GM21576 (cell line): ENCODE data around the gene TASP1.
"Not testable (repeated sequence)": the region's sequence is repeated elsewhere in the genome, so short reads cannot be mapped to it uniquely, and the experiment has no call there.

Source experiments
- ATAC-seq: cut with Tn5 transposase; IDR thresholded peaks from one replicate; pipeline ENCODE4 v1.9.1; 2021; ENCODE audit warnings: mild to moderate bottlenecking, moderate library complexity; ENCODE audit not compliant: unreplicated experiment

The TASP1 gene

DNA sequence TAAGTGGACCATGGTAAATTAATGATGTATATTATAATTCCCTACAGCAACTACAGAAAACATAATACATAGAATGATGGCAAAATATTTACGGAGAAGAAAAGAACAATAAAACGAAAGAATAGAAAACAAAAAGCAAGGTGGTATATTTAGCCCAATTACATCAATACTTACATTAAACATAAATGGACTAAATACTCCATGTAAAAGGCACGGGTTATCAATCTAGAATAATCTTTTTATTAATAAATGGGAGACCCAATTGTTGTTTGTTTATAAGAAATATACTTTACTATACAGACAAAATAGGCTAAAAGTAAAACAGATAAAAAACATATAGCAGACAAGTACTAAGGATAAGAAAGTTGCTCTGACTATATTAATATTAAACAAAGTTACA is 137.2 kb downstream of the TASP1 start:
- ATAC-seq = no peak

DNA sequence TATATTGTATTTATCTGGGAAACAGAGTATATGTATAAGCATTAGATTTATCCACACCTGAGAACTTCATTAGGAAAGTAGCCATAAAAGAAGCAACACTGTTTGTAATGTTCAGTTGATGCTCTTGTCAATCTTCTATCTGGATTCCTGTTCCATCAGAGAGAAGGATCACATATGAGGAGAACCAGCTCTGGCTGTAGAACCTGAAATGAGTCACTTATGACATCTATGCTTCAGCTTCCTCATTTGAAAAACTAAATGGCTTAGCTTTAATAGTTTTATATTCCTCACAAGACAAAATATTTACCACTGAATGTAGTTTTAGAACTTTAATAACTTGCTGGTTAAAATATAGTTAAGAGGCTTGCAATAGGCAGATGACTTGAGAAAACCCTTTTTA is 144.7 kb downstream of the TASP1 start:
- ATAC-seq = no peak

DNA sequence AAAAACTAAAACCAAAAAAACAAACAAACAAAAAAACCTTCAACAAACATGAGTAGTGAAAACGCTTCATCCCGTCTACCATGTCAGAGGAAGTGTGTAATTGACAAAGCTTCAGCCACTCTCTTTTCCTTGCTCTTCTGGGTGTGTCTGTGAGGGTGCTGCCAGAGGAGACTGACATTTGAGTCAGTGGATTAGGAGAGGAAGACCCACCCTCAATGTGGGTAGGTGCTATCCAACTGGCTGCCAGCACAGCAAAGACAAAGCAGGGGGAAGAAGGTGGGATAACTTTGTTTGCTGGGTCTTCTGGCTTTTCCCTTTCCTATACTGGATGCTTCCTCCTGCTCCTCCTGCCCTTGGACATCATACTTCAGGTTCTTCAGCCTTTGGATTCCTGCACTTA is 145.6 kb downstream of the TASP1 start:
- no peak for ATAC-seq

DNA sequence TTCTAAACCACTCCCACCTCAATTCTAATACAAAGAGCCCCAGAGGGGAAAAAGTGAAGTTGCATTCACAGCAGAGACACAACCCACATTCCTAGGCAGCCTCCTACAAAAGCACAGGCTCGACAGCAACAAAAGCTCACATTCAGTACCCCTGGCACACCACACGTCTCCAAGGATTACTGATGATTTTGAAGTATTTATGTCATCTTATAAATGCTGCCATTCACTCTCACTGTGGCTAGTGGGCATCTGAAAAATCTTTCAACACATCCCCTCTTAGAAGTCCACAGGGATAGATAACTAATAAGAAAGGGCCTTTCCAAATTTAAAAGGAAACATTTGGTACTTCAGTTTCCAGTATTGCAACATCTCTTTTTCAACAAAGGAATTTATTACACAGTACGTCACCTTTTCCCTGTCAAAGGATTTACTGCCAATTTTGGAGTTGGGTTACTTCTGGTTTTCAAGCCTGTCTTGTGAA is 146.7 kb downstream of the TASP1 start:
- no peak for ATAC-seq

DNA sequence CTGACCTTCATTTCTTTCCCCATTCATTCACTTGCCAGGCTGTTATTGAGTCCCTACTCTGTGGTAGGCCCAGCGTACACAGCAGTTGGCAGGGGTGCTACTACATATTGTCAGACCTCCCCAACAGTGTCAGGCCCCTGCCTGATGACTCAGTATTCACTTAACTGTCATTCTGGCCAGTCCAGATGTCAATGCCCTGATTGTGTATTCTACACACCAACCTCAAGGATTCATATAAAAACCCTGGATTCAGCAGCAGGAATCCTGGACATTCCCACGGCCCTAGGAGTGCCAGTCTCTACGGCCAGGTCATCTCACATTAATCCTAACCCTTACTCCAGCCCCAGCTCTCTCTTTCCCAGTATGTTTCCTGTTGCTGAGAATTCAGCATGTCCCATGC is 151.5 kb downstream of the TASP1 start:
- ATAC-seq = no peak

DNA sequence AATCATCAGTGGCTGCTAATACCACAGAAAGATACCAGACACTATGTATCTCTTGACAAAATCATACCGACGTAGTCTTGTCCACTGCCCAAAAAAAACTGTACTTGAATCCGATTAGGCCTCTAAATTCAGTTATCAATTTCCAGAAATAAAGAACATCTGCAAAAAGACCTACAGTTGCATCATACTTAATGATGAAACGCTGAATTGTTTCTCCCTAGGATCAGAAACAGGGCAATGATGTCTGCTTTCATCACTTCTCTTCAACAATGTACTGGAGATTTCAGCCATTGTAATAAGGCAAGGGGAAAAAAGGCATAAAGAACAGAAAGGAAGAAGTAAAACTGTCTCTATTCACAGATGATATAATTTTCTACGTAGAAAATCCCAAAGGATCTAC is 152.0 kb downstream of the TASP1 start:
- ATAC-seq = no peak

DNA sequence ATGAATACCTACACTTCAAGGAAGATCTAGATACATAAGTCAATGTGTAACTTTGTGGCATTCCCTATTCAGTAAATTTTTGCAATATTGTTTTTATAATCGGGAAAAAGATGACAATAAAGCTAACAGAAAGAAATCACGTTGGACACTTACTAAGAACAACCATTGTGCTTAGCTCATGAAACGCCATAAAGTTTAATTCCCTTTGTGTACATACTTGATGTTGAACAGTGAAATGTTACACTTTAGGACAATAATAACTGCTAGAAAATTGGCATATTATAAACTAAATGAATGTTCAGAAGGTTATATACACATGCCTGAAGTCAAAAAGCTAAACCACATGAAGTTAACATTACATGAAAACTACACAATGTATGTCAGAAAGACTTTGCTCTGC is 153.2 kb downstream of the TASP1 start:
- no peak for ATAC-seq

DNA sequence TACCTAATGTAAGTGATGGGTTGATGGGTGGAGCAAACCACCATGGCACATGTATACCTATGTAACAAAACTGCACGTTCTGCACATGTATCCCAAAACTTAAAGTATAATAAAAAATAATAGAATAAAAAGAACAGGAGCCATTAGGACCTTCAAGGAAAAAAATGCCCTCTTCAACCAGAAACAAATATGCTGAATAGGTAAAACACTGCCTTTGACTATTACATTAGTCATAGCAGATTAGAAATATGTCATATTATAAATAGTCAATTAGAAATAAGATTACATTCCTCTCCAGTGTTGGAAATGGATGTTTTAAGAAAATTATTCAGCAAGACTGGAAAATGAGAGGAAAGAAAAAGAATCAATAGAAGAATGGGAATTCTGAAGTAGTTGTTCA is 153.7 kb downstream of the TASP1 start:
- not testable (repeated sequence) for ATAC-seq

DNA sequence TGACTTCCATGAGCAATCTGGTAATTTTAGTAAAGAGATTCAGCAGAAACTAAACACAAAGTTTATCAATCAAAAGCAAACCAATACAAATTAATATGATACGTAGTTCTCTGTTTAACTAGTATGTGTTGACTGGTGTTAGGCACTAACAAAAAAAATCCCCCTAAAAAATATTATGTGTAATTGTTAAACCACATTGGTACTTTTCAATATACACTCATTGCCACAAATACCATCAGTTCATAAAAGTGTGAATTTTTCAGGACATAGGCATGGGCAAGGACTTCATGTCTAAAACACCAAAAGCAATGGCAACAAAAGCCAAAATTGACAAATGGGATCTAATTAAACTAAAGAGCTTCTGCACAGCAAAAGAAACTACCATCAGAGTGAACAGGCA is 155.3 kb downstream of the TASP1 start:
- ATAC-seq = not testable (repeated sequence)

DNA sequence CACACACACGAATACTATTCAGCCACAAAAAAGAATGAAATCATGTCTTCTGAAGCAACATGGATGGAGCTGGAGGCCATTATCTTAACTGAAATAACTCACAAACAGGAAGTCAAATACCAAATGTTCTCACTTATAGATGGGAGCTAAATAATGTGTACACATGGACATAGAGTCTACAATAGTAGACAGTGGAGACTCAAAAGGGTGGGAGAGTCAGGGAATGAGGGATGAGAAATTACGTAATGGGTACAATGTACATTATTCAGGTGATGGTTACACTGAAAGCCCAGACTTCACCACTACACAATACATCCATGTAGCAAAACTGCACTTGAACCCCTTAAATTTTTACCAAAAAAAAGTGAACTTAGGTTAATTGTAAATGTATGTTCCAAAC is 160.4 kb downstream of the TASP1 start:
- ATAC-seq = no peak

DNA sequence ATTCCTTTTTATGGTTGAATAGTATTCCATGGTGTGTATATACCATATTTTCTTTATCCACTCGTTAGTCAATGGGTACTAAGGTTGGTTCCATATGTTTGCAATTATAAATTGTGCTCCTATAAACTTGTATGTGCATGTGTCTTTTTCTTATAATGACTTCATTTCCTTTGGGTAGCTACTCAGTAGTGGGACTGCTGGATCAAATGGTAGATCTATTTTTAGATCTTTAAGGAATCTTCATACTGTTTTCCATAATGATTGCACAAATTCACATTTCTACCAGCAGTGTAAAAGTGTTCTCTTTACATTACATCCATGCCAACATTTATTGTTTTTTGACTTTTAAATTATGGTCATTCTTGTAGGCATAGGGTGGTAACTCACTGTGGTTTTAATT is 164.3 kb downstream of the TASP1 start:
- ATAC-seq = no peak

DNA sequence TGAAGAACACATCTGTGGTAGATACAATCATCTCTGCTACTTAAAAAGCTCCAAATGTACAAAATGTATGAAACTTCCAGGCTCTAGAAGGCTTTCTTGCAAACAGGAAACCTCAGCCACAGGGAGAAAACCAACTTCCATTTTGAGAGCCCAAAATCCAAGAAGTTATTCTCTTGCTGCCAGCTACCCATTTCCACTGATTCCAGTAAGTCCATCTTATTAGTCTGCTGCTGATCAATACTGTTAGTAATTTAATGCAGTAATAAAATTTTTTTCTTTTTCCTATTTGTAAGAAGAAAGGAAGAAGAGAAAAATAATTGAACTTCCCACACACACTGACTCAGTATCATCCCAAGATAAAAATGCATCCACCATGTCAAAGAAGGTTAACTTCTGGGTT is 169.5 kb downstream of the TASP1 start:
- no peak for ATAC-seq

DNA sequence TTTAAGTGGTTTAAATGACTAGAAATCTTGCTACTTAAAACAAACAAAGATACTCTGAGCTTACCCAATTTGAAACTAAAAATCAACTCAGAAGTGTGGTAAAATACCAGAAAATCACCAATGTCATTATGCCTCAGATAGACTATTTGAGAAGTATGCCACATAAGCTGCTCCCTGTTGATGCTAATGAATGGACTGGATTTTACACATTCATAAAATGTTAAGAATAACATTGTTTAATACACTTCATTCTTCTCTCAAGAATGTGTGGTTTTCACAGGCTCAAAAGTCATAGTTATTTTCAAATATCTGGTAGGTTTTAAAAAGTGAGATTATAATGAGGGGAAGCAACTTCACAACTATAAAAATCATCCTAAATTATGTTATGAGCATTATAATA is 170.6 kb downstream of the TASP1 start:
- ATAC-seq = no peak

DNA sequence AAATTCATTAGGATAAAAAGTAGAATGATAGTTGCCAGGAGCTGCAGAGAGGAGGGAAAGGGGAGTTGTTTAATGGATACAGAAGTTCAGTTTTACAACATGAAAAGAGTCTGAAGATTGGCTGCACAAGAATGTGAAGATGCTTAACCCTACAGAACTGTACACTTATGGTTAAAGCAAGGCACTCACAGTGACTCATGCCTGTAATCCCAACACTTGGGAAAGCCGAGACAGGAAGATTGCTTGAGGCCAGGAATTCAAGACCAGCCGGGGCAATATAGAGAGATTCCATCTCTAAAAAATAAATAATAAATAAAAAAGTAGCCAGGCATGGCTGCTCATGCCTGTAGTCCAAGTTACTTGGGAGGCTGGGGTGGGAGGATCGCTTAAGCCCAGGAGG is 174.0 kb downstream of the TASP1 start:
- ATAC-seq = no peak

DNA sequence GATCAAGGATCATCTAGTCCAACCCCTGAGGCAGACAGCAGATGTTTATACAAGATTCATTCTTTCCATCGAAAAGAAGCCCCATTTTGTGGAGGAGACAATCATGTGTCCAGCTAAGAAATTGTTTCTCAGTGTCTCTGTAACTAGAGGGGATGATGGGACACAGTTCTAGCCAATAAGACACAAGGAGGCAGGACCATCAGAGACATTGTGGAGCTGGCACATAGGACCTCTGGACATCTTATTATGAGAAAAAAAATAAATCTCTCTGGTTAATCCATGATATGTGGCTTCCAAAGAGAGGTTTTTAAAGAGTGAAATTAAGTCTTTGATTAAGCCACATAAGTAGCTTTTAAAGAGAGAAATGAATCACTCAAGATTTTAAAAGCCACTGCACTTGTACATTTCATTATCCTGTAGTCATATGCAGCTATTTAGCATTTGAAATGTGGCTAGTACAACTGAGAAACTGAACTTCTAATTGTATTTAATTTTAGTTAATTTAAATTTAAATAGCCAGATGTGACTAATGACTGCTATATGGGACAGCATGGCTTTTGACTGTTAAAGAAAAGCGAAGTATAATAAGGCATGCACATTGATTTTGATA is 176.8 kb downstream of the TASP1 start:
- ATAC-seq = no peak

DNA sequence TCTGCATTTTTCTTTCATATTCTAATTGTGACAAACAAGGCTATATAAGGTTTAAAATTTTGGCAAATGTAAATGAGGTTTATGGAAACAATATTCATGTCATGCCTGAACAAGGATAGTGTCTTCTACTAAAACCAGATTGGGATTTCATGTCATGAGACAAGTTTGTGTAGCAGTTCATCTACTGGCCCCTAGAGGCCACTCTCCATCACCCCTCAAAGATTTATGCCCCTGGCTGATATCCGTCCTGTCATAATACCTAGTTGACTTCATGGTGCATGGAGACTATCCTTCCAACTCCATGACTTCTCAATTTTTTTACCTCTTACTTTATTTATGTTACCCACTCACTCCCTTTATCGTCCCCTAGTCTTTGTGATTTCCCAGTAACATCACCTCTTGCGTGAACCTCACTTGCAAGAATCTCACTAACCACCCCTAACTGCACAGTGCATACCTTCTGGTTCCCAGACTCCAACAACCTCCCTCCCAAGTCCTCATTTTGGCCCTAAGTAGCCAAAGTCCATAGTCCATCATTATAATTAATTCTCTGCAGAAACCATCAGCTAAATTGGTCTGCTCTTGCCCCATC is 179.8 kb downstream of the TASP1 start:
- ATAC-seq = peak; percentile 92

DNA sequence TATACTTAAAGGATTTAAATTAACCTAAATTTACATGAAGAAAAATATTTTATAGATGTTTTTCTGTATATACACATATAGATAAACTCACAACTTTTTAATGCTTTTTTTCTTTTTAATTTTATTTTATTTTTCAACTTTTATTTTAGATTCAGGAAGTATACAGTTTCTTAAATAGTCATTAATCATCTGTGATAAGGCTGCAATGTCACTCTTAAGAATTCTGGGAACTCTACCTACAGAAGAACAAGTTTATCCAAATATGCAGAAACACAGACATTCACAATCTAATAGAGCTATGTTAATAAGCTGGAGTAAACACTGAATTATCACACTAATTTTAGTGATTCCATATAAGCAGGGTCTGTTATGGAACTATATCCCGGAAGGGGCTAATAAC is 181.2 kb downstream of the TASP1 start:
- no peak for ATAC-seq

DNA sequence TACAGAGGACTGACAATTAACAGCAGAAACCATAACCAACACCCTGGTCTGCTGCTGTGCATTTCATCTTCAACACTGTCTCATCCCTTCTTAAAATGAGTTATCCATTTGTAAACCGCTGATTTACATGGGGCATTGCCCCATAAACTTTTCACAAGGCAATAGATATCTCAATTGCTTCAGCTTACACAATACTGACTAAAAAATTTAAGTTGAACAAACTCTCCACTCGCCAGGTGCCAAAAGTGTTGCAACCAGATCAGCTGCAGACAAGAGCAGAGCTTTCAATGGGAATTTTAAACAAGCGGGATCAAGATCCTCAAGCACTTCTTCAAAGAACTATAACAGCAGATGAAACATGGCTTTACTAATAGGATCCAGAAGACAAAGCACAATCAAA is 183.0 kb downstream of the TASP1 start:
- ATAC-seq = no peak

DNA sequence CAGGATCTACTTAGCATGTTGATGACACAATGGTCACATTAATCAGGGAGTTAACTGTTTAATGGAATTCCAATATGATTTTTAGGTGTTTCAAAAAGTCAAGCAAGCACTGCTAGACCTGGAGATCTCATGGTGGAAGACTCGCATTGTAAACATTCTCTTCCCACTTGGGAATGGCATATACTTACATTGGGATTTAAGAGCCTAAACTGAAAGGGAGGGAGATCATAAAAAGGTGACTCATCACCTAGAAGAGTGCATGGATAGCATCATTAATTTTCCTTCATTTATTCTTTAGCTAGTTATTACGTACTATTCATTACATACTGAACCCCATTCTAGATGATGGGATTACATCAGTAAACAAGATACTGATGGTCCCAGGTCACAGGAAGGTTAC is 185.4 kb downstream of the TASP1 start:
- no peak for ATAC-seq

DNA sequence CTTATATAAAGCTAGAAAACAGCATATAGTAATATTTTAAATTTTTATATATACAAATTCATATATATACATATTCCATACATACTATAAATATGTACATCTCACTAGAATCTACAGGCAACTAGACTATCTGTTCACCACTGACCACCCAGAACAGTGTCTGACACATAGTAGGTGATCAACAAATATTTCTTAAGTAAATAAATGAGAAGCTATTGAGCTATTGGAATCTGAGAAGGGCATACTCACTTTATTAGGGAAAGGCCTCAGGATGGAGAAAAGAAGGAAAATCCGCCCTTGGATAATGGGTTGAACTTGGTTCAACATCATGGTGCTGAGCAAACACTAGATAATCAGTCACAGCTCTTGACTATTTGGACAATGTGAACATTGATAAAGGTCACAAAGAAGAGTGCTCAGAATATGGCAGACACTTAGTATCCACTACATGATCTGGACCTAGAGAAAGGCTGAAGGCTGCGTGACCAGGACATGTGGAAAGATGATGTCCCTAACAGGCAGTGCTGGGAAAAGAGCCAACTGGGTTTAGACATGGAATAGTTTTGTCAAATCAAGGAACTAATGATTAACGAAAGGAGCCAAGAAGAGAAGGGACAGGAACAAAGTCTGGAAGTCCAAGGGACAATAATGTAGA is 186.1 kb downstream of the TASP1 start:
- no peak for ATAC-seq

DNA sequence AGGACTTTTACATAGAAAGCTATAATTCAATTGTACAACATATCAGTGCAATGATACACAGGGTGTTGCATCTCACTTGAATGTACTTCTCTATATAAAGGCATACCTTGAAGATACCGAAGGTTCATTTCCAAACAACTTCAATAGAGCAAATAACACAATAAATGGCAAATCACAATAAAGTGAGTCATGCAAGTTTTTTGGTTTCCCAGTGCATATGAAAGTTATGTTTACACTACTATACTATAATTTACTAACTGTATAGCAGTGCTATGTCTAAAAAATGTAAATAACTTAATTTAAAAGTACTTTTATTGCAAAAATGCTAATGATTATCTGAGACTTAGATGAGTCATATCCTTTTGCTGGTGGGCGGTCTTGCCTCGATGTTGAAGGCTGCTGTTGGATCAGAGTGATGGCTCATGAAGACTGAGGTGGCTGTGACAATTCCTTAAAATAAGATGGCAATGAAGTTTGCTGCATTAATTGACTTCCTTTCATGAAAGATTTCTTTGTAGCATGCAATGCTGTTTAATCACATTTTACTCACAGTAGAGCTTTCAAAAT is 188.8 kb downstream of the TASP1 start:
- ATAC-seq = no peak
